GM20000 (cell line): ENCODE data around the gene LRRIQ1.

Experiments
- DNase-seq: peaks from one replicate; pipeline ENCODE4 v3.0.0; 2012; ENCODE audit warnings: low spot score
- CTCF ChIP-seq: IDR thresholded peaks from 2 replicates; pipeline ENCODE4 v1.5.1; 2012; ENCODE audit warnings: mild to moderate bottlenecking, control low read depth; ENCODE audit errors: extremely low read depth, missing control alignments

The LRRIQ1 gene

GRCh38 chr12:85253853-85254252 is 217.7 kb downstream of the LRRIQ1 start:
- DNase-seq: no peak
- TF ChIP-seq CTCF: no peak

DNA sequence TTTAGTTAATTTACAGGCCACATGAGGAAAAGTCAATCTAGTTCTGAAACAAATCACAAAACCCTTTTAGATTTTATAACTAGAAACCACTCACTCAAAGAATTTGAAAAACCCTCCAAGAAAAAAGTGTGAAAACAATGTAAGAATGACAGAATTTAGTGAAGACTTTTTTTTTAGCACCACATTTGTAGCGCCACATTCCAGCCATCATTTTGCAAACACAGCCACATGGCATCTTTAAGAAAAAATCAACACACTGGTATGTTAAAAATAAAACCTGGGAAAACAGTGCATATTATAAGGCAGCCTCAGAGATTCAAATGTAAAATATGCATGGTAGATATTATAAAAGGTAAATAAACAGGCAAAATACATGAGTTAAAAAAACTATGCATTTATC is 221.5 kb downstream of the LRRIQ1 start:
- DNase-seq: no peak
- no peak for TF ChIP-seq CTCF

DNA sequence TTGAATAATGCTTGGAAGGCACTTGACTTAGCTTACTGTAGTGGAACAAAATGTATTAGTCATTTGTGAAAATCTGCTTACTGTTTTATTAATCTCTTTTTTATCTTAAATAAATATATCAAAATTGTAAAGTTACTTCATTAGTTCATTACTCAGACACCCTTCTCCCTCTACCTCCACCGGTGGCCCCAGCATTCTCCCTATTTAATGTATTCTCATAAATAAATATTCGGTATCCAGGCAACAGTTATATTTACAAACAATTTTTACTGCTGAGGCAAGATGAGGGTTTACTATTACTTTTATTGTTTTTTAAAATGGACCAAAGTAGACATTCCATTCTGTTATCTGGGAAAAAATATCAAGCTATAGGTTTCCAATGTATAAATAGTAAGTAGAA is 224.3 kb downstream of the LRRIQ1 start:
- no peak for TF ChIP-seq CTCF
- DNase-seq: no peak

- TF ChIP-seq CTCF: no peak
- DNase-seq: no peak
Observed at GRCh38 chr12:85260896-85261295, 224.7 kb downstream of the LRRIQ1 start.

DNA sequence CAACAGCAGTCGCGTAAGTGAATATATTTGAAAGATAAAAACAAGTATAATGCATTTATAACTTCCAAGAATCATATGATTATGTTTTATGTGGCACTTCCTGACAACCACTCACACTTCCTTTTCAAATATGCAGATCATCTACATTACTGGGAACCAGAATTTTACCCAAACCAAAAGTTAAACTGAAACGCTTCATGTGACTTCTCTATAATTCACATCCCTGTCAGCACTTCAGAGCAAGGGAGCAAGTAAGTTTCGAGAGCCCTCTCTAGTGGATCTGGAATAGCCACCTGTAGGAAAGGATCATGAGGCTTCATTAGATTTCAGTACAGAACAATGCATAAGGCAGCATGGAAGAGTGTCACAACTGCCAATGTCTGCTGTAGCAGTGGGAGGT is 230.2 kb downstream of the LRRIQ1 start:
- no peak for DNase-seq
- TF ChIP-seq CTCF: no peak

DNA sequence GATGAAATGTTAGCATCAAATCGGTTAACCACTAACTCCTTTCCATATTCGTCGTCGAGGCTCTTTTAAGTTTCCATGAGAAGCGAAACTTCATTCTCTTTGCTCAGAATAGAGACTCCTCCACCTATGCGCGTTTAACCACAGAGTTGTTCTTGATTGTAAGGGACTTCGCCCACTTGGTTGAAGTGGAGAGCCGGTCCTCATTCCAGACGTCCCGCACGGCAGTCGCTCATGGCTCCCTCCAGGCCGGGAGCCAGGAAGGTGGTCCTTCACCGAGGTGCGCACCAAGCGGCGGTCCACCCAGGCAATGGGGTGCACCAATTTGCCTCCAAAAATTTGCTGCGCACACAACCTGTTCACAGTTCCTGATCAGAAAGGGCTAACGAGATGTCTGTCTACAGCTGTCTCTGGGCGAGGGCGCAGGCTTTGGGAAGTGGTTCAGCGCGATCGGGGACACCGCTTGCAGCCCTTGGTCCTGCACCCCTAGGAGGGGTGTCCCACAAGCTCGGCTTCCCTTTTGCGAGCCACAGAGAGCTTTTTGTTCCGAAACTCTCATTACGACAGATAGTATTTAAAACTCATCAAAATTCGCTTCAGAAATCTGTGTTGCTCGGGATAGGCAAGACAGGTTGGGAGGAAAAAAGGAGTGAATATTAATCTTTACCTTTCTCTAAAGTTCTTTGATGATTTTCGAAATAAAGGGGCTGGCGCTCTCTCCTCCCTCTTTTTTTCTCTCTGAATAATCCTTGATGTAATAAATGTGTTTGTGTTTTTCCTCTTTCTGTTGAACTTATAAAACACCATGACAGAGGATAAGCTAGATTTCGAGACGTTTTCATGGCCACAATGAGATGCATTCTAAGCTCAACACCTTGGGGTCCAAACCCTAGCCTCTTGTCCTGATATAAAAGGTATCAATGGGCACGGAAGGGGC is 237.5 kb downstream of the LRRIQ1 start:
- no peak for DNase-seq
- TF ChIP-seq CTCF: no peak

- DNase-seq: no peak
- TF ChIP-seq CTCF: no peak
Observed at GRCh38 chr12:85274315-85274651, 238.1 kb downstream of the LRRIQ1 start.
